Stomach (tissue), 4 donors: ENCODE results near the gene CHST12.

ENCODE experiments used
- CTCF ChIP-seq, 7 experiments: fragments of 450-650 bp in 4 of 7; fragments of 200-600 bp in 3 of 7; sonication (generic) in 3 of 7; IDR thresholded peaks; one replicate each; pipeline ENCODE4 v1.5.1; 2016 to 2019; ENCODE audit warnings: antibody characterized with exemption in 7 of 7, control low read depth in 2 of 7, mild to moderate bottlenecking in 1 of 7
- POLR2A ChIP-seq, 4 donors: fragments of 450-650 bp; IDR thresholded peaks; one replicate each; pipeline ENCODE4 v1.6.1; 2016; ENCODE audit warnings: antibody characterized with exemption in 4 of 4, control low read depth in 2 of 4, mild to moderate bottlenecking in 1 of 4, moderate library complexity in 1 of 4
- POLR2AphosphoS5 ChIP-seq, 3 donors: sonication (generic); formaldehyde crosslinking; IDR thresholded peaks; one replicate each; pipeline ENCODE4 v1.6.1; 2016; ENCODE audit warnings: antibody characterized with exemption in 3 of 3

- TF ChIP-seq POLR2AphosphoS5 (IDR thresholded peaks at IDR 0.05) (no peak), POLR2A (IDR thresholded peaks at IDR 0.05) (no peak), CTCF (IDR thresholded peaks at IDR 0.05) (no peak)
These were observed 40.1 kb downstream of the CHST12 start for GRCh38 chr7:2443491-2443890.
